Activated B cell treated with CpG ODN at 0.5 μM for 24 hours (primary cell): Measurements from ENCODE around the gene ACO1. TPM values are rescaled to one million over a fixed set of nuclear protein-coding genes. Genes with fewer than 3 reads are reported as not detected.

Experiments used
- ATAC-seq: fragments of 200-7000 bp; cut with Tn5 transposase; one replicate; pipeline ENCODE4 v1.10.0; 2021; ENCODE audit warnings: low read depth, mild to moderate bottlenecking, moderate library complexity
- CTCF ChIA-PET: fragments of 350-600 bp; sonication (Branson Sonifier 250); formaldehyde crosslinking; loops from one replicate; lab custom pipeline; 2021; ENCODE audit warnings: antibody characterized with exemption; lab: Charles Lee
- POLR2A ChIA-PET: fragments of 350-600 bp; sonication (Branson Sonifier 250); formaldehyde crosslinking; loops from one replicate; lab custom pipeline; 2021; ENCODE audit warnings: antibody characterized with exemption; lab: Charles Lee
- DNase-seq: peaks from one replicate; pipeline ENCODE4 v3.0.0; 2022
- H3K27ac Mint-ChIP-seq: one replicate; pipeline ENCODE4 v1.8.0; 2020; ENCODE audit warnings: mixed read lengths
- H3K27me3 Mint-ChIP-seq: one replicate; pipeline ENCODE4 v1.8.0; 2021; ENCODE audit warnings: mixed read lengths
- H3K36me3 Mint-ChIP-seq: one replicate; pipeline ENCODE4 v1.8.0; 2021; ENCODE audit warnings: low read depth, mixed read lengths
- H3K4me1 Mint-ChIP-seq: one replicate; pipeline ENCODE4 v1.8.0; 2021; ENCODE audit warnings: mixed read lengths
- H3K4me3 Mint-ChIP-seq: one replicate; pipeline ENCODE4 v1.8.0; 2020; ENCODE audit warnings: mild to moderate bottlenecking, mixed read lengths
- H3K9me3 Mint-ChIP-seq: one replicate; pipeline ENCODE4 v1.8.0; 2020; ENCODE audit warnings: mixed read lengths
- CTCF ChIP-seq: fragments of 200-600 bp; IDR thresholded peaks from one replicate; pipeline ENCODE4 v1.8.0; 2022; ENCODE audit warnings: antibody characterized with exemption, mild to moderate bottlenecking
- intact Hi-C: fragments of 100-400 bp; cut with micrococcal nuclease; formaldehyde crosslinking; loops from one replicate; pipeline ENCODE4 v1.15.1; 2024
- total RNA-seq: library from RNA; stranded (reverse); gene quantifications from 2 replicates; pipeline ENCODE4 v1.2.3, GENCODE V29; 2022

The ACO1 gene
- total RNA-seq, 1 donor from 2014 or later = 10.4 TPM

- CTCF ChIA-PET = no interaction called here
- intact Hi-C loops = no loop called here
Measured at GRCh38 chr9:32468740-32469139, 84.3 kb downstream of the ACO1 start.

DNA sequence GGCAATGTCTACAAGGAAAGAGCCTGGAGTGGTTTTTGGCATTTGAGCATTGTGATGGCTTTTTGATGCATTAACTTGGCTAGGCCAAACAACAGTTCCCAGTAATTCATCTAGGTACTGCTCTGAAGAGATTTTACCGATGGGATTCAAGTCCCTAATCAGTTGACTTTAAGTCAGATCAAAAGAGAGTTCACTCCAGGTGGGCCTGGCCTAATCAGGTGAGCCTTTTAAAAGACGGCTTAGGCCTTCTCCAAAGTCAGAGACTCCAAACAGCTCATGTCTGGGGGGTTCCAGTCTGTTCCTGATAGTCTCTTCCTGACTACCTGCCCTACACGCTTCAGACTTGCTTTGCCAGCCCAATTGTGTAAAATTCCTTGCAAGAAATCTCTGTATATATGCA, 87.9 kb downstream of the ACO1 start:
- no peak overlapping the region for H3K27ac Mint-ChIP-seq
- DNase-seq = no peak
- ATAC-seq = no peak
- ChIA-PET POLR2A (no interaction called here), CTCF (no interaction called here)
- H3K4me3 Mint-ChIP-seq = no peak overlapping the region
- intact Hi-C loops = no loop called here
- no peaks in the 10 kb centered on the region for H3K27me3 Mint-ChIP-seq
- H3K4me1 Mint-ChIP-seq = no peaks in the 10 kb centered on the region
- no peak for TF ChIP-seq CTCF
- peaks cover 81% of the 10 kb centered on the region for H3K36me3 Mint-ChIP-seq
- H3K9me3 Mint-ChIP-seq = no peaks in the 10 kb centered on the region

More at GRCh38 chr9:32468740-32469139, 84.3 kb downstream of the ACO1 start:
- H3K4me1 Mint-ChIP-seq = no peaks in the 10 kb centered on the region
- no peaks in the 10 kb centered on the region for H3K9me3 Mint-ChIP-seq
- no peak overlapping the region for H3K27ac Mint-ChIP-seq
- H3K27me3 Mint-ChIP-seq = no peaks in the 10 kb centered on the region
- POLR2A ChIA-PET = no interaction called here
- ATAC-seq (no peak), DNase-seq (no peak)
- H3K36me3 Mint-ChIP-seq = peaks cover 83% of the 10 kb centered on the region
- TF ChIP-seq CTCF = no peak
- no peak overlapping the region for H3K4me3 Mint-ChIP-seq

- no peaks in the 10 kb centered on the region for H3K27me3 Mint-ChIP-seq
- H3K4me1 Mint-ChIP-seq = no peaks in the 10 kb centered on the region
- no peak overlapping the region for H3K27ac Mint-ChIP-seq
- POLR2A ChIA-PET = interaction anchor here (1.1 kb wide), 1 partner anchor 67 kb away, joined by 3 read pairs; no protein-coding TSS in a partner anchor
- intact Hi-C loops = no loop called here
- CTCF ChIA-PET = no interaction called here
- ATAC-seq (no peak), DNase-seq (no peak)
- peaks cover 88% of the 10 kb centered on the region for H3K36me3 Mint-ChIP-seq
- no peak for TF ChIP-seq CTCF
- no peaks in the 10 kb centered on the region for H3K9me3 Mint-ChIP-seq
- H3K4me3 Mint-ChIP-seq = no peak overlapping the region
Measured at GRCh38 chr9:32483343-32483742, 98.9 kb downstream of the ACO1 start.

DNA sequence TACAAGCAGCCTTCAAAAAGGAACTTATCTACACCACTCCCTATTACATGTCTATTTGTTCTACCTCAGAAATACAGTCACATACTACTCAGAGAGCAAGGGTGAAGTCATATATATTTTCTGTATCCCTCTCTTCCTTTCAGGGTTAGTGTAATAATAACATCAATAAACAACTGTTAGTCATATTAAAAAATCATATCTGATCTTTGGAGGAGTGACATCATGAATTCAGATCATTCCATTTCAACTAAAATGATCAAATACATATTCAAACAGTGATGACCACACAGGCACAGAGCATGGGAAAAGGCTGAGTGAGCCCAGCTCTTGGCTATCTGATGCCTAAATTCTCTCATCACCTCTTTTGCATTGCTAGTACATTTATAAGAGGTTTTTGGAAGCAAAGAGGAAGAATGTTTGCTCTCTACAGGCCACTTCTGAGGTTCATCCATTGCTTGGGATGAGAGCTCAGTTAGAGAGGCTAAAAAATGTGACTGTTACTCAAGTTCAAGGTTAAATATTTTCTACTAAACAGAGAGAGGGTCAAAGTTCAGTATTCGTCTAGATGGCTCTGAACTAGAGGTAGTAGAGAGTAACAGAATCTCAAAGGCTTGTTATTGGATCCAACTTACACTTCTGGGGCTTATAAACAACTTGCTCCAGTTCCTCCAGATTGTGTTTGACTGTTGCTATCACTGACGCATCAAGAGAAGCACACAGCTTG, 102.6 kb downstream of the ACO1 start:
- ChIA-PET POLR2A (no interaction called here), CTCF (no interaction called here)
- Mint-ChIP-seq H3K27me3 (no peaks in the 10 kb centered on the region), H3K4me1 (no peaks in the 10 kb centered on the region), H3K27ac (no peak overlapping the region), H3K9me3 (no peaks in the 10 kb centered on the region), H3K36me3 (peaks cover 87% of the 10 kb centered on the region), H3K4me3 (no peak overlapping the region)
- no peak for ATAC-seq
- no peak for TF ChIP-seq CTCF
- no peak for DNase-seq
- intact Hi-C loops = no loop called here

- ATAC-seq = no peak
- CTCF ChIA-PET = no interaction called here
- no peaks in the 10 kb centered on the region for H3K4me1 Mint-ChIP-seq
- DNase-seq = no peak
- H3K36me3 Mint-ChIP-seq = peaks cover 86% of the 10 kb centered on the region
- no peak overlapping the region for H3K4me3 Mint-ChIP-seq
- intact Hi-C loops = no loop called here
- no peaks in the 10 kb centered on the region for H3K27me3 Mint-ChIP-seq
- POLR2A ChIA-PET = no interaction called here
- no peak for TF ChIP-seq CTCF
- no peaks in the 10 kb centered on the region for H3K9me3 Mint-ChIP-seq
- no peak overlapping the region for H3K27ac Mint-ChIP-seq
Measured at GRCh38 chr9:32487981-32488380, 103.5 kb downstream of the ACO1 start.
